A549 treated with RU486 at 1 μM for 4 hours (cell line): ENCODE data around the gene SRPRB. TPM values are rescaled to one million over a fixed set of nuclear protein-coding genes. Genes with fewer than 3 reads are reported as not detected.

Source experiments
- total RNA-seq: library from RNA; stranded (reverse); fragments of 200-300 nt; extraction: Qiagen RNA extraction; gene quantifications from 5 replicates; pipeline ENCODE4 v1.2.3, GENCODE V29; 2022; ENCODE audit warnings: low read depth

Gene SRPRB
- 56.7 to 71.7 TPM (median 62.8 TPM) in 5 replicates for total RNA-seq

GRCh38 chr3:133805702-133806475, at the start of gene SRPRB:
Gene SRPRB (plus strand): TSS chr3:133805815. CDS start chr3:133805849, 34 bp downstream.

Other genes starting within 250 kb of the SRPRB start
- gene CDV3, start 232.1 kb upstream of the SRPRB start, total RNA-seq, result 98.7 to 143 TPM (median 129 TPM) in 5 replicates
- 21.5 to 30.3 TPM (median 26.7 TPM) in 5 replicates for gene TOPBP1, start 143.9 kb upstream of the SRPRB start, total RNA-seq
- gene TF, start 59.4 kb upstream of the SRPRB start, total RNA-seq, result 0.46 to 5.4 TPM (median 1.3 TPM) in 5 replicates
- gene RAB6B, start 90.1 kb downstream of the SRPRB start, total RNA-seq, result 0.91 to 2.8 TPM (median 2.2 TPM) in 5 replicates
- gene SLCO2A1, start 224.1 kb downstream of the SRPRB start, total RNA-seq, result 0.06 to 0.10 TPM in 2 of 5 replicates, not detected in the others